MCF 10A (cell line): ENCODE measurements around the gene FGL2. TPM values are rescaled to one million over a fixed set of nuclear protein-coding genes. Genes with fewer than 3 reads are reported as not detected.

ENCODE experiments used
- BruUV-seq: library from RNA; stranded (reverse); fragments of 400-500 nt; replicated peaks from 2 replicates; lab custom pipeline; 2021; lab: Mats Ljungman, UMichigan
- CTCF ChIA-PET: fragments of 300-600 bp; sonication (Branson Sonifier 250); formaldehyde crosslinking; extraction: SDS; loops from one replicate; lab custom pipeline; 2021; ENCODE audit warnings: antibody characterized with exemption, inconsistent platforms; lab: Yijun Ruan, JAX
- POLR2A ChIA-PET: fragments of 300-600, 350-650 bp; sonication (Branson Sonifier 250); formaldehyde crosslinking; extraction: SDS; loops from one replicate; lab custom pipeline; 2020; ENCODE audit warnings: antibody characterized with exemption, inconsistent platforms; lab: Yijun Ruan, JAX
- DNase-seq: peaks from one replicate; pipeline ENCODE4 v3.0.0-alpha.2; 2018; ENCODE audit not compliant: unreplicated experiment
- H3K27ac Mint-ChIP-seq: one replicate; pipeline ENCODE4 v1.8.0; 2022; ENCODE audit warnings: mild to moderate bottlenecking, low read depth, mixed read lengths; ENCODE audit not compliant: unreplicated experiment
- H3K27me3 Mint-ChIP-seq: one replicate; pipeline ENCODE4 v1.8.0; 2022; ENCODE audit warnings: mixed read lengths; ENCODE audit not compliant: insufficient read depth, unreplicated experiment
- H3K36me3 Mint-ChIP-seq: one replicate; pipeline ENCODE4 v1.8.0; 2022; ENCODE audit warnings: mild to moderate bottlenecking, moderate library complexity, mixed read lengths; ENCODE audit not compliant: insufficient read depth, unreplicated experiment
- H3K4me1 Mint-ChIP-seq: one replicate; pipeline ENCODE4 v1.8.0; 2022; ENCODE audit warnings: mixed read lengths; ENCODE audit not compliant: insufficient read depth, unreplicated experiment
- H3K4me3 Mint-ChIP-seq: one replicate; pipeline ENCODE4 v1.8.0; 2022; ENCODE audit warnings: mild to moderate bottlenecking, moderate library complexity, mixed read lengths; ENCODE audit not compliant: unreplicated experiment
- H3K9me3 Mint-ChIP-seq: one replicate; pipeline ENCODE4 v1.8.0; 2022; ENCODE audit warnings: mixed read lengths; ENCODE audit not compliant: unreplicated experiment
- CTCF ChIP-seq: fragments of 200-600 bp; IDR thresholded peaks from one replicate; pipeline ENCODE4 v1.8.0; 2022; ENCODE audit warnings: antibody characterized with exemption, mild to moderate bottlenecking; ENCODE audit not compliant: unreplicated experiment
- intact Hi-C: fragments of 100-400 bp; cut with micrococcal nuclease; formaldehyde crosslinking; loops from 2 replicates; pipeline ENCODE4 v1.14.1; 2022
- total RNA-seq: library from RNA; stranded (reverse); gene quantifications from 2 replicates; pipeline ENCODE4 v1.2.3, GENCODE V29; 2022

The FGL2 gene
- total RNA-seq, 1 experiment from 2014 or later = not detected

GRCh38 chr7:77242068-77242467 is 42.4 kb upstream of the FGL2 start:
- H3K36me3 Mint-ChIP-seq = peaks cover 5% of the 10 kb centered on the region
- H3K9me3 Mint-ChIP-seq = no peaks in the 10 kb centered on the region
- intact Hi-C loops = no loop called here
- ChIA-PET CTCF (no interaction called here), POLR2A (no interaction called here)
- no peaks in the 10 kb centered on the region for H3K4me1 Mint-ChIP-seq
- H3K27ac Mint-ChIP-seq = no peak overlapping the region
- TF ChIP-seq CTCF = no peak
- no peaks in the 10 kb centered on the region for H3K27me3 Mint-ChIP-seq
- no peak overlapping the region for H3K4me3 Mint-ChIP-seq
- DNase-seq = no peak
- BruUV-seq = no TSS peak

GRCh38 chr7:77239471-77239870 is 39.9 kb upstream of the FGL2 start:
- no peak for TF ChIP-seq CTCF
- CTCF ChIA-PET = interaction anchor here (3.1 kb wide), 1 partner anchor 8 kb away, joined by 31 read pairs; no protein-coding TSS in a partner anchor
- BruUV-seq = no TSS peak

GRCh38 chr7:77238703-77239136 is 39.1 kb upstream of the FGL2 start:
- no TSS peak for BruUV-seq
- no peak for TF ChIP-seq CTCF
- Mint-ChIP-seq H3K9me3 (no peaks in the 10 kb centered on the region), H3K36me3 (peaks cover 5% of the 10 kb centered on the region), H3K4me3 (no peak overlapping the region), H3K27ac (no peak overlapping the region), H3K27me3 (no peaks in the 10 kb centered on the region), H3K4me1 (no peaks in the 10 kb centered on the region)
- POLR2A ChIA-PET = interaction anchor here (0.8 kb wide), 1 partner anchor 11 kb away, joined by 3 read pairs; no protein-coding TSS in a partner anchor
- DNase-seq = no peak
- intact Hi-C loops = no loop called here
- CTCF ChIA-PET = interaction anchor here (3.1 kb wide), 1 partner anchor 9 kb away, joined by 31 read pairs; no protein-coding TSS in a partner anchor

More at GRCh38 chr7:77239471-77239870, 39.9 kb upstream of the FGL2 start:
- H3K27ac Mint-ChIP-seq = no peak overlapping the region
- peaks cover 5% of the 10 kb centered on the region for H3K36me3 Mint-ChIP-seq
- no peak for DNase-seq
- H3K27me3 Mint-ChIP-seq = no peaks in the 10 kb centered on the region
- H3K4me1 Mint-ChIP-seq = no peaks in the 10 kb centered on the region
- intact Hi-C loops = no loop called here
- no peak overlapping the region for H3K4me3 Mint-ChIP-seq
- no peaks in the 10 kb centered on the region for H3K9me3 Mint-ChIP-seq
- POLR2A ChIA-PET = interaction anchor here (0.8 kb wide), 1 partner anchor 12 kb away, joined by 3 read pairs; no protein-coding TSS in a partner anchor

GRCh38 chr7:77235276-77235675 is 35.7 kb upstream of the FGL2 start:
- DNase-seq = no peak
- H3K4me1 Mint-ChIP-seq = no peaks in the 10 kb centered on the region
- intact Hi-C loops = no loop called here

More at GRCh38 chr7:77235276-77235675, 35.7 kb upstream of the FGL2 start:
- H3K36me3 Mint-ChIP-seq = no peaks in the 10 kb centered on the region
- TF ChIP-seq CTCF = no peak
- BruUV-seq = no TSS peak
- no peak overlapping the region for H3K27ac Mint-ChIP-seq
- peaks cover 7% of the 10 kb centered on the region for H3K9me3 Mint-ChIP-seq
- ChIA-PET POLR2A (no interaction called here), CTCF (interaction anchor here (1.0 to 1.6 kb wide), 3 partner anchors 9 to 15 kb away, joined by 3 to 5 read pairs (median 4); no protein-coding TSS in a partner anchor)
- H3K4me3 Mint-ChIP-seq = no peak overlapping the region
- H3K27me3 Mint-ChIP-seq = no peaks in the 10 kb centered on the region
